ENCODE results near the gene AZIN2. TPM values are rescaled to one million over a fixed set of nuclear protein-coding genes. Genes with fewer than 3 reads are reported as not detected.

The AZIN2 gene
- total RNA-seq, 4 donors from 2014 or later = 1.5 to 3.5 (median 1.7) TPM; not detected in 1

GRCh38 chr1:33092438-33092837 is 11.5 kb downstream of the AZIN2 start:
- no peak for TF ChIP-seq CTCF (IDR thresholded peaks at IDR 0.05; ENCODE audit: low read depth)

GRCh38 chr1:33093004-33093403 is 12.1 kb downstream of the AZIN2 start:
- no peak for TF ChIP-seq CTCF (IDR thresholded peaks at IDR 0.05; ENCODE audit: low read depth)

- no peak for TF ChIP-seq CTCF (IDR thresholded peaks at IDR 0.05; ENCODE audit: low read depth)
Observed at GRCh38 chr1:33094486-33094885, 13.5 kb downstream of the AZIN2 start.

GRCh38 chr1:33094971-33095604 is 14.1 kb downstream of the AZIN2 start:
- TF ChIP-seq CTCF (IDR thresholded peaks at IDR 0.05; ENCODE audit: low read depth) = no peak

- TF ChIP-seq CTCF (IDR thresholded peaks at IDR 0.05; ENCODE audit: low read depth) = no peak
Observed at GRCh38 chr1:33096363-33097005, 15.5 kb downstream of the AZIN2 start.

- TF ChIP-seq CTCF (IDR thresholded peaks at IDR 0.05; ENCODE audit: low read depth) = no peak
Observed at GRCh38 chr1:33097137-33097611, 16.2 kb downstream of the AZIN2 start.

- no peak for TF ChIP-seq CTCF (IDR thresholded peaks at IDR 0.05; ENCODE audit: low read depth)
Observed at GRCh38 chr1:33097762-33098161, 16.8 kb downstream of the AZIN2 start.

Measured in subcutaneous adipose tissue (tissue), 4 donors.